Measurements from ENCODE around the gene CCL20. TPM values are rescaled to one million over a fixed set of nuclear protein-coding genes. Genes with fewer than 3 reads are reported as not detected.
"Not testable (repeated sequence)": the region's sequence is repeated elsewhere in the genome, so short reads cannot be mapped to it uniquely, and the experiment has no call there.

The CCL20 gene, protein sequence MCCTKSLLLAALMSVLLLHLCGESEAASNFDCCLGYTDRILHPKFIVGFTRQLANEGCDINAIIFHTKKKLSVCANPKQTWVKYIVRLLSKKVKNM
- not detected for polyA plus RNA-seq (2013, experiment 1 of 2; ENCODE audit: insufficient read length)
- not detected for polyA plus RNA-seq (2013, experiment 2 of 2; ENCODE audit: insufficient read length)

DNA sequence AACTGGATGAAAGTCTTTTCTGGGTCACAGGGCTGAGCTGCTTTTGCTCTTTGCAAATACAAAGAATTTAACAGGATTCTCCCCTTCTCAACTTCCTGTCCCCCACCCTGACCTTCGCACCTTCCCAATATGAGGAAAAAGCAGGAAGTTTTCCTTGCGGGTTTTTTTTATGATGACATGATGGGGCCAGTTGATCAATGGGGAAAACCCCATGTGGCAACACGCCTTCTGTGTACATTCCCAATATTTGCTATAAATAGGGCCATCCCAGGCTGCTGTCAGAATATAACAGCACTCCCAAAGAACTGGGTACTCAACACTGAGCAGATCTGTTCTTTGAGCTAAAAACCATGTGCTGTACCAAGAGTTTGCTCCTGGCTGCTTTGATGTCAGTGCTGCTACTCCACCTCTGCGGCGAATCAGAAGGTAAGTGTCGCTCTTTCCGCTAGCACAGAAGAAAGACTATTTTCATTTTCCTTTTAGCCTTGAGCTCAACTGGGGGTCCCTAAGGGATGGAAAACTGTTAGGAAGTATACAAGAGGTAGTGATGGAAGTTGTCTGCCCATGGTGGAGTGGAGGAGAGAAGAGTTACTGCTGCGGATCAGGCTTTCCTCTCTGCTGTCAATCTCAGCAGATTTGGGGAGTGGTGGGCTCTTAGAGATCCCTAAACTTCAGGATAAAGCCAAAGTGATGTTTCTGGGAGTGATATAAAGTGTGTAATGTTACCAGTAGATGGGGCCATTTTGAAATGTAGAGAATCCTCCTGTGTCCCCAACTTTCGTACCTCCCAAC lies at the start of gene CCL20:
CCL20 (plus strand) TSS at position 281 of the 792 bp plus-strand sequence; CDS start at position 351, 70 bp downstream.
- DNase-seq, result no peak

DNA sequence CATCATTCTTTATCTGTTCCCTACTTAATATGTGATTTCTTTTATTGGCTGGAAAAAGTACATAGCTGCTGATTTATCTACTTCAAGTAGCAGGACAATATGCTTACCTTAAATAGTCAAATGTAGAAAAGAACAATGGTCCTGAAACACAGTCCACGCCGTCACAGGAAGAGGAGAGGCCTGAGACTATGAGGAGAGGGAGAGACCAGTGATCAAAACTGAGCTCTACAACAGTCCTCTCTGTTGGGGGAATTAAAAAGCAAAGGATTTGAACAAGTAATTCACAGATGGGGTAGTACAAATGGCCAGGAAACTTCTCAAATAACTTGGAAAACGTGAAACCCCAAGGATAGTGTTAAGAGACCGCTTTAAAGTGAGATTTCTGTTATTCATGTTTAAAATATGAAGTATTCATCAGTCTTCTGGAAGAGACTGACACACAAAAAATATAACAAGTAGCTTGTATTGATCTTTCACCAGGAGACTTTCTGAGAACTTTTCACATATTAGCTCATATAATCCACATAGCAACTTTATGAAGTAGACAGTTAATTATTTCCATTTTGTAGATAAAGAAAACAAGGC lies 47.8 kb upstream of the CCL20 start:
- DNase-seq, result no peak

DNA sequence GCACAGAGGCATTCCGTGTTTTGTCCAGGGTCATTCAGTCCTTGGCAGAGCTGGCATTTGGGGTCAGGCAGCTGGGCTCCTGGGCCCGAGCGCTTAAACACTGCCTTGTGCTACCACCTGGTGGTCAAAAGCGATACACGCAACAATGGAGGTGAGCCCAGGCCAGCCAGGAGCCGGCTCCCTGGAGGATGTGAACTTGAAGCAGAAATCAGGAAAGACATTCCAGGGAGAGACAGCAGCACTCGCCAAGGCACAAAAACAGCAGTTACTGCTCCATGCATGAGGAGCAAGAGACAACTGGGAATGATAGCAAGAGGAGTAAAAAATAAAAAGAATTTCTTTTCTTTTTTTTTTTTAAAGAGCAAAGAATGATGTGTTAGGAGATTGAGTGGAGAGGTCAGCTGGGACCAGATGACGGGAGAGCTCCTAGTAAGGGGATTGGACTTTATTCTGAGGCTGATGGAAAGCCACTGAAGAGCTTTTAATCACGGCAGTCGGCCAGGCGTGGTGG lies 47.2 kb upstream of the CCL20 start:
- DNase-seq, result peak; percentile 64

DNA sequence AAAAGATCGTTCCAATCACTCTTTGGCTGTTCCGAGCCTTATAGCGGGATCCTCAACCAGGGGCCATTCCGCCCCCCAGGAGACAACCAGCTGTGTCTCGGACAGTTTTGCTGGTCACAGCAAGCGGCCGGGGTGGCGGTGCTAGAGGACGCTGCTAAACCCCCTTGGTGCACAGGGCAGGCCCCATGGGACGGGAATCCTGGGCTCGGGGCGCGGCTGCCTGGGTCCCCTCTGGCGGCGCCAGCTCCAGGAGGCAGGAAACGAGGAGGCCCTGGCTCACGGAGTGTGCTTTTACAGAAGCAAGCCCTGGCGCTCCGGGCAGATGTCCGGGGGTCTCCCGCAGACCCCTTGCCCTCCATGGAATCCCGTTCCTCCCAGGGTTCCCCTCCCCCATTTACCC lies 45.8 kb upstream of the CCL20 start:
- no peak for DNase-seq

DNA sequence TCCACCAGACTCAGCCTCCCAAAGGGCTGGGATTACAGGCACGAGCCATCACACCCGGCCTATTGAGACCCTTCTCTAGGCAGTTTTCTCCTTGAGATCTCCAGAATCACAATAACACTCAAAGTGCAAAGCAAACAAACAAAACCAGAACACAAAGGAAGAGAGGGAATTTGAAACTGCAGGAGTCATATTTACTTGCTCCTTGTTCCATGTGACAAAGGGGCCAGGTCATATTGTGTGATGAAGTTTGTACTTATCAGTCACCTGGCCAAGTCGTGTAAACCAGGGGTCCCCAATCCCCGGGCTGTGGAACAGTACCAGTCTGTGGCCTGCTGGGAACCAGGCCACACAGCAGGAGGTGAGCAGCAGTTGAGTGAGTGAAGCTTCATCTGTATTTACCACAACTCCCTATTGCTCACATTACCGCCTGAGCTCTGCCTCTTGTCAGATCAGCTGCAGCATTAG lies 41.4 kb upstream of the CCL20 start:
- no peak for DNase-seq

DNA sequence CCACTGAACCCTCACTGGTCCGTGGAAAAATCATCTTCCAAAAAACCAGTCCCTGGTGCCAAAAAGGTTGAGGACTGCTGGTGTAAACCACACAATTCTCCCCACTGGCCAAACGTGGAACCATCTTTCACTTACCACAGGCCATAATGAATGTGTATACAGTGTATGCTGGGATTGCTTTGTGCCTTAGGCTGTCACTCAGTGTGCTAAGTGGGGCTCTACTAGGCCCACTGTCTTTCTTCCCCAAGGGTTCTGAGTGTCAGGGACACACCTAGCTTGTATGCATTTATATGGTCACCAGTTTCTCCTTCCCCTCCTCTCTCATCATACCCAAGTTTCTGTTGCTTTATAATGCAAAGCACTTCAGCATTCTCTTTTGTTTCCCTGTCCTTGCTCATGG lies 40.7 kb upstream of the CCL20 start:
- DNase-seq, result no peak

DNA sequence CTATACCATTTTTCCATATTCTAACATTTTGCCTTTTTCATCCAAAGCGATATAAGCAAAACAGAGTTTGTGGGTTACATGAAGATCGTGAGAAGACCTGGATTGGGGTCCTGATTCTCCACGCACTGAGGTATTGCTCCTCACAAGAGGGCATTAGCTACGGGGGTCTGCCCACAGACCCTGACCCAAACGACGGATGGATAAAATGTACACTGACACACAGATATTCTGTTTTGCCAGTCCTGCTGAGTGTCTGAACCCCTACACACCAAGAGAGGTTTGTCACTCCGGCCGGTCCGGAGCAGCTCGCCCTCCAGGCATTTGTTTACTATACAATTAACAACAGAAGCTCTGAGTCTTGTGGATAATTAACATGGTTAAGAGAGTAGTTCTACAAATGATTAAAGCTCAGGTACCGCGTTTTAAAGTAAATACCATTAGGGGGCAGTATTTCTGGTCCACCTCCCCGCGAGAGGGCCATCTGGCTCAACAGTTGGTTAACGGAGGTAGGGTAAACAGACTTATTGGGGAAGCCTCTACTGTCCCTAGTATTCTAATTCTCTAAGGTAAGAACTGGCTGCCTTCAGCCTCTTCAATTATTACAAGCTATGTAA lies 39.5 kb upstream of the CCL20 start:
- DNase-seq, result no peak

DNA sequence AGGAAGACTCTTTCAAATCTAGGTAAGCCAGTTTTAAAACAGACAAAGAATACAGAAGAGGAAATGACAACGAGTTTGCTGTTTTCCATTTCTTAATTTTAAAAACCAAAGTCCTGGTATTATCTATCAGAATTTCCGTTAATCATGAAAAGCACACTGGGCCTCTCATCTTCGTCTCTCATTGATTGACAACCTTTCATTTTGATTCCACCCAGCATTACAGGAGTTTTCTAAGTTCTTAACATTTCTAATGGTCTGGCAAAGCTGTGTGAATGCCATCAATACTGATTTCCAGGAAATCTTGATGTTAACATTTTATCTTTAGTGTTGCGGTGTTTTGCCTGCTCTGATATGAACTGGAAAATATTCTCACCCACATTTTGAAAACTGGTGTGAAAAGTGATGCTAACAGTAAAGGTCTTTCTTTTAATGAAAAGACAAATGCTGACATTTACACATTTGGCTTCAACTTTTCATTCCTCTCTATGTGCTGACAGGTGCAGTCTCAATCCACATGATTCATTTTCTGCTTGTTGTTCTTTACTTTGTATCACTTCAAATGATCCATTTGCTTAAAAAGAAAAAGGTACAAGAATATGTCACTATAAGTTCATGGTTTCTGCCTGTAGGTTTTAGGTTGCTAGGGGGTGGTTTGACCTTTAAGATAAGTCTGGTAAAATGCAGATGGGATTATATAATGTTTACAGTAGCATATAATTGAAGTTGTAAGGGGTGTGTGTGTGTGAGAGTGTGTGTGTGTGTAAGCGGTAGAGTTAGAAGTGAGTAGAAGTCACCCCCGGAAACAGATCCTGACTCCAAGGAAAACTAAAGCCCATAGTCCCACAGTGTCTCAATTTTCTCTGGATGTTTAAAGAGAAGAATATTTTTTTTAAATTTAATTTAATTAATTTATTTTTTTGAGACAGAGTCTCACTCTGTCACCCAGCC lies 38.5 kb upstream of the CCL20 start:
- no peak for DNase-seq

DNA sequence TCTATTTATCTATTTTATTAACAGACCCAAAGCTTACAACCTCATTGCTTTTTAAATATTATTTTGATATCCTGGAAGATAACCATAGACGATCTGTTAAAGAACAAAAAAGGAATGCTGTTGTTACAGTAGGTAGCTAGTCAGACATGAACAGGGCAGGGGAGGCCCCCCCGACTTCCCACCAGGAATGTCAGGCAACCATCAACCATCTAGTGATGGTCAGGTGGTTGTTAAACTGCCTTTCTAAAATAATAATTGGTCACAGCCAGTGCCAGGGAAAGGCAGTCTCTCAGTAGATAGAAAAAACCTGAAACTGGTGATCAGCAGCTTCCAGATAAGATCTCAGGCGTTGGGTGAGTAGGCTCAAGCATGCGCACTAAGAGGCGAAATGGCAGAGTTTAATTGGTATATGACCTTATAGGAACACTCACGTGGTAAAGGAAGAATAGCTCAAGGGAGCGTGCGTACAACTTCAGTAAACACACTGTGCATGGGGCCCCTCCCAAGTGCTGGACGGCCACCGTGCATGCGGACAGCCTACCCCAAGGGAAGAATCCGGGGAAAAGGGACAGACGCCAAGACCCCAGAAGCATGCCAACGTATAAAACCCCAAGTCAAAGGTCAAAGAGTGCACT lies 32.5 kb upstream of the CCL20 start:
- no peak for DNase-seq

DNA sequence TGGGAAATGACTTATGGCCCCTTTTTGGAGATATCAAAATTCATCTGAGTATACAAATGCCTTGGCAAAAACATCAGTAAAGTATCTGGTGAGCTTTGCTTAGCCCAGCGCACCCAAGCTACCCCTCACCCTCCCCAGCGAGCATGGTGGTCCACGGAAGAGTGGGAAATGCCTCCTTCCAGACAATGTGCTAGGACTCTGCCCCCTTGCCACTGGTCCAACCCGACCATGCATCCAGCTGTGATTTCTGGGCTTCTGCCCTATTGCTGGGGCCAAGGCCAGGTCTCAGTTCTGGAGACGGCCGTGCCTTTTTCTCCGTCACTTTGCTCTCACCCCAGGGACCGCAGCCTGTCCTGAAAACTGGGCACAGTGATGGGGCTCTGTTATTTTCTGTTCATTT lies 31.8 kb upstream of the CCL20 start:
- no peak for DNase-seq

DNA sequence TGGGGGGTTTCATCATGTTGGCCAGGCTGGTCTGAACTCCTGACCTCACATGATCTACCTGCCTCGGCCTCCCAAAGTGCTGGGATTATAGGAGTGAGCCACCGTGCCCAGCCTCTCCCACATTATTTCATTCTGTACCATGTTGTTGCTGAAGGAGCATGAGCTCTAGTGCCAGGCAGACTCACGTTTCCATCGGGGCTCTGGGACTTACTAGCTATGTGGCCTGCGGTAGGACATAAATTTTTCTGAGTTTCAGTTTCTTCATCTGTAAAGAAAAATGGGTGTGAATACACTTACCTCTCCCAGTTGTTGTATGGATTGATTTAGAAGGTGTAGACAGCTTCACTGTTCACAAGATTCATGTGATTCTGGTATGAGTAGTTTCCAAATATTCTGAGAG lies 30.8 kb upstream of the CCL20 start:
- DNase-seq, result no peak

DNA sequence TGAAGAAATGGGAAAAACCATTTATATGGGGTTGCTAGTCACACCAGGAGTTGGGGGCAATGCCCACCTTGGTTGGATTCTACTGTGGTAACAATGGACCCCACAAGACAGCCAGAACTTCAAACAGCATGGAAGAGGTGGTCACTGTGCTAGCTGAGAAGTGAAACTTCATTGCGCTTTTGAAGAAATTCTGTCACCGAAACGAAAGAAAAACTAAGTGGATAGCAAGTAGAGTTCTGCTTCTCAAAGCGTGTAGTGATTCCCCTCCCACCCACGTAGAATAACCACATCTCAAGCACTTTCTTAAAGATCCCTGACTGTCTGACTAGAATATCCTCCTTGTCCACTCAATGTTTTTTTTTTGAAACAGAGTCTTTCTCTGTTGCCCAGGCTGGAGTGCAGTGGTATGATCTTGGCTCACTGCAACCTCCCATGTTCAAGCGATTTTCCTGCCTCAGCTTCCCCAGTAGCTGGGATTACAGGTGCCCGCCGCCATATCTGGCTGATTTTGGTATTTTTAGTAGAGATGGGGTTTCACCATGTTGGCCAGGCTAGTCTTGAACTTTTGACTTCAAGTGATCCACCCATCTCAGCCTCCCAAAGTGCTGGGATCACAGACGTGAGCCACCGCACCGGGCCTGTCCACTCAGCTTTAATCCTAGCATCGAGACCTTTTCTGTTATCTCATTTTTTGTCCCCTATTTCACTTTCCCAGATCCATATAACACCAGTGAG lies 30.1 kb upstream of the CCL20 start:
- DNase-seq, result no peak

DNA sequence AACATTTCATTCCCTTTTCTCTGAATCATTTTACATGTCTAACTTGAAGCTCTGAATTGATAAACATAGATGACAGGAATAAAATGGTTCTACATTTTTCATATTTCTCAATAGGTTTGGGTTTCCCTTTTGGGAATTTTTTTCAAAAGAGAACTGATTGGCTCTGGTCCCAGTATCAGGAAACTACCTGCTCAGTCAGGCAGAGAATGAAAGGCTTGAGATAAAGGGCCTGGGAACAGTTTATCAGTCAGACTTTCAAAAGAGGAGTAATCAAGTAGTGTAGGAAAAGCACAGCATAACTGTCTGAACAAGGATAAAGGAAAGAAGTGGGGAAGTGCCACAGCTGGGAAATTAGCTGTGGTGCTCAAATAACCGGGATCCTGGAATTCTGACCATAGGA lies 28.3 kb upstream of the CCL20 start:
- DNase-seq, result no peak

DNA sequence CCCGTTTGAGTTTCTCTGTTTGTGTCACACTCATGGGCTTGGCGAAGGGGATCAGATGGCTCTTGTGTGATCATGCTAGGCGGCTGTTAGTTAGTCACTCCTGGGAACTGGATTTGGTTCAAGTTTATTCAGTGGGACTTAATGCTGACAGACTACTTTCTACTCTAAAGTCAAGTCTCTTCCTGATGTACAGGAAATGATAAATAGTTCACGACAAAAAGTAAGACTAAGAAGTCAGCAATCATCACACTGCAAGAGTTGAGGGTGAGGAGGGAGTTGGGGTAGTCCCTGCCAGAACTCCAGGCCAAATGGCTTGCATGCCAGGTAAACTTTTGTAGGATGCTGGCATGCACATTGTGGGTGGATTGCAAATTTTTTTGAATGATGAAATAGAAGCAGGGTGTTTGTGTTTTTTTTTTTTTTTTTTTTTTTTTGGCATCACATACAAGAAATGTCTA lies 25.1 kb upstream of the CCL20 start:
- DNase-seq, result no peak

DNA sequence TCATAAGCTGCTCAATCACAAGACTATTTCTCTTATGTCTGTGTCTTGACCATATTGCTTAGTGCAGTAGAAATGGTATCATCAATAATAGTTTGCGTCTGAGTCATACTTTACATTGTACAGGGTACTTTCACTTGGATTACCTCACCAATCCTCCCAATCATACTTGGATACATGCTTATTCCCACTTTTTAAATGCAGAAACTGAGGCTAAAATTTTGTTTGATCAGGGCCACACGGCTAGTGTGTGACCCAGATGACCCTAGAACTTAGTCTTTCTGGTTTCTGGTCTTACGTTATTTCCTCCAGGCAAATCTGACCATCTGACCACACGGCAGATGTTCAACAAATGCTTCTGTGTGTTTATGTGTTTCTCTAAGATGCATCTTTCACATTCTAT lies 23.8 kb upstream of the CCL20 start:
- no peak for DNase-seq

DNA sequence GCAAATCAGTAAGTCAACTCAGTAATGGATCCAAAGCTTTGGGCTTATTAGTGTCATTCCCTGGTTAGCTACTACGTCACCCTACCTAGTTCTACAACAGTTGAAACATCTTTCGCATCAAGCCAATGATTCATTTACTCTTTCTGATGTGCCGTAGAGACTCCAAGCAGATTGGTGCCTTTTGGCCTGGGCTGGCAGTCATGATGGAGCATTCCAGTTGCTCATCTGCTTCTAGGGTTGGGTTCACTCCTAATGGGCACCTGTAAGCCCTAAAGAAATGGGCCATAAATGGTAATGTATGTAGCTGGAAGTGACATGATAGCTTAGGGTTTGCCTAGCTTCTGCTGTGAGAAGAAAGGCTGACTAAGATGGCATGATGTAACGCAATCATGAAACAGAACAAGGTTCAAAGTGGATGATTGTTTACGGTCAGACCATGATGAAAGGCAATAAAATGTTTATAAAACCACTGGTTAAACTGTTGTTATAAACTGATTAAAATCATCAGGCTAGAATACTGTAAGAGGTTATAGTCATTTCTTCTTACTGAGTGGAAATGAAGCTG lies 20.4 kb upstream of the CCL20 start:
- DNase-seq, result no peak

DNA sequence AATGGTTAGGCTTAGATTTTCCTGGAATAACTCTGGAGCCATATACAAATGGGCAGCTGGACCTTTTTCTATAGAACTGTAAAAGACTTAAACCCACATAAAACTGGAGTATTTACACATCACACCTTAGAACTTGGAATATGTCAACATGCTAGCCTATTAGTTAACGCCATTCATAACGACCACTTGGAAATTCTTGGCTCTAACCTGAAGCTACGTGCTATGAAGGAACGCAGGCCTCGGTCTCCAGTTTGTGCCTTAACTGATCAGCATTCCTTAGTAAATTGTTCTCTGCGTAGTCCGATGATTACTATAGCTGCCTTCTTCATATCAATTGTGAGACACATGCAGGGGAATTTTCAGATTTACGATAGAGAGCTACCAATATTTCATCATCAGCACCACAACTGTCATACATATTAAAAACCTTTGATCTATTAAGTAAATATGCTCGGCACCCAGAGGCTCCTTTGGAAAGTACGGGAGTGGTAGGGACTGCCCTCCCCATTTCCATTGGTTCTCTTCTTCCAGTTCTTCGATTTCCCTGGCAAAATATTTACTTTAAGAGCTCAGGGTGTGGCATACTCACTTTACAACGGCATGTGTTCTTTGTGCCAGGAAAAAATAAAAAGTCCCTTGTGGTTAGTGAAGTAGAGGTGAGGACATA lies 17.5 kb upstream of the CCL20 start:
- DNase-seq, result no peak

DNA sequence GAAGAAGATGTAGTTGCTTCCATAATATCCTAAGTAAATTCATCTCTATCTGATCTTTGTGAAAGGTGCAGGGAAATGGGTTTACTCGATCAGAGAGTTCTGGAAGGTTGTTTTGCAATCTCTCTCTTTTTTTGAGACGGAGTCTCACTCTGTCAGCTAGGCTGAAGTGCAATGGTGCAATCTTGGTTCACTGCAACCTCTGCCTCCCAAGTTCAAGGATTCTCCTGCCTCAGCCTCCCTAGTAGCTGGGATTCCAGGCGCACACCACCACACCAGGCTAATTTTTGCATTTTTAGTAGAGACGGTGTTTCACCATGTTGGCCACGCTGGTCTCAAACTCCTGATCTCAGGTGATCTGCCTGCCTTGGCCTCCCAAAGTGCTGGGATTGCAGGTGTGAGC lies 16.9 kb upstream of the CCL20 start:
- DNase-seq, result not testable (repeated sequence)

DNA sequence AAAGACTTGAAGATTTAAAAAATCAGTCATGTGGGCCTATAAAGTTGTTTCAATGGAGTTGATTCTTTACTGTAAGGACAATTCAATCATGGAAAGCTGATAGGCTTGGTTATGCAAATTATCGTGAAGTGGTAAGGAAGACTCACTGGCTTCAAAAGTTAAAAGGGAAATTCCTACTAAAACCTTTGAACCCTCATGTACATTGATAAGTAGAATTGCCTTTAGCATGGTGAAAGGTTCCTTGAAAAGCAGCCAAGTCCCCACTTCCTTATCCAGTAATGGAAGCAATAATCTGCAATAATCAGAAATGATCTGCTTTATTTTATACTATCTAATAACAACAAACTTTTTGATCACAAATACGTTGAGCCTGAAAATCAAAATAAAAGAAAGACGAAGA lies 14.4 kb upstream of the CCL20 start:
- no peak for DNase-seq

DNA sequence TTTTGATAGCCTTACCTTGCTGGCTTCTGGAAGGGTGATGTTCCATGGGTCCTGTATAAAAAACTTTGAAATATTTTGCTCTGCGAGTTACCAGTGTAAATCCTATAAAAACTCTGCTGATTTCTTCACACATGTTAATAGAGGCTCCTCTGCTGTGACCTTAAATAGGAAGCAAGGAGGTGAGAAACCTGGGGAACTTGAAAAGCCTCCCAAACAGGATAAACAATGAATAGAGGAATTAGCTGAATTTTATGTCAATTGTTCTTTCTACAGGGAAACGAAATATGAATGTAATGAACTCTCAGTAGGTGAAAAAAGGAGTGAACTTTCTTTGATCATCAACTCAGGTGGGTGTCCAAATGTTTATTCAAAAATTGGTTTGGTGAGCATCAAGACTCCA lies 10.8 kb upstream of the CCL20 start:
- DNase-seq, result no peak

Data from fibroblast of skin of abdomen (primary cell).